Measurements from ENCODE around the gene PIP4K2A.

PIP4K2A gene

GRCh38 chr10:22598478-22598877 is 115.9 kb downstream of the PIP4K2A start:
- H3K9ac ChIP-seq (ENCODE audit: low read depth, low read length, poor library complexity), result no peak overlapping the region
- H4K91ac ChIP-seq (ENCODE audit: low read depth, low read length, poor library complexity), result no peak overlapping the region
- H3K23ac ChIP-seq (ENCODE audit: low read depth, low read length, poor library complexity), result no peak overlapping the region
- H3K4me3 ChIP-seq (ENCODE audit: low read length in 2 of 2), result no peak overlapping the region
- no peak overlapping the region for H4K8ac ChIP-seq (ENCODE audit: low read depth, low read length)
- H3K4ac ChIP-seq (ENCODE audit: low read length), result no peak overlapping the region
- no peak overlapping the region for H3K14ac ChIP-seq (ENCODE audit: low read length)
- no peak overlapping the region for H2BK120ac ChIP-seq (ENCODE audit: low read depth, low read length)
- H3K4me1 ChIP-seq (ENCODE audit: control insufficient read depth in 2 of 2, insufficient read depth in 1 of 2, low read depth in 1 of 2, low read length in 2 of 2), result peaks cover 2 to 5% of the 10 kb centered on the region in 2 donors
- no peaks in the 10 kb centered on the region for H3K27me3 ChIP-seq (ENCODE audit: control insufficient read depth in 3 of 3, insufficient read depth in 3 of 3, low read depth in 1 of 3, low read length in 3 of 3)
- DNase-seq (ENCODE audit: low spot score), result no peak
- no peak overlapping the region for H2AK5ac ChIP-seq (ENCODE audit: low read depth, low read length)
- no peak overlapping the region for H3K27ac ChIP-seq (replicated peaks; ENCODE audit: low read length)
- no peak overlapping the region for H3K18ac ChIP-seq (ENCODE audit: low read length)
- no CpG with 5 or more reads among the region's 3 CpGs for WGBS, 2 donors (ENCODE audit: extremely low coverage in 2 of 2, insufficient read length in 2 of 2, insufficient replicate concordance in 1 of 2)
- no peak overlapping the region for H3K4me2 ChIP-seq (ENCODE audit: insufficient read depth, low read length, poor library complexity, severe bottlenecking)
- H2AFZ ChIP-seq (ENCODE audit: low read length), result no peak overlapping the region
- H3K36me3 ChIP-seq (replicated peaks in 1 of 2; ENCODE audit: control insufficient read depth in 2 of 2, insufficient read depth in 2 of 2, low read length in 2 of 2), result peaks cover 0 to 4% of the 10 kb centered on the region in 2 donors
- no peak overlapping the region for H2BK12ac ChIP-seq (ENCODE audit: low read length)
- H3K9me3 ChIP-seq (replicated peaks in 1 of 2; ENCODE audit: control insufficient read depth in 2 of 2, insufficient read depth in 1 of 2, low read depth in 1 of 2, low read length in 2 of 2), result no peaks in the 10 kb centered on the region
- no peak overlapping the region for H2BK15ac ChIP-seq (ENCODE audit: low read length)
- H2BK5ac ChIP-seq (ENCODE audit: low read length), result no peak overlapping the region
- H3K79me1 ChIP-seq (ENCODE audit: low read depth, low read length), result no peaks in the 10 kb centered on the region

- Histone ChIP-seq H2AFZ (ENCODE audit: low read length) (no peak overlapping the region), H3K4me1 (ENCODE audit: control insufficient read depth in 2 of 2, insufficient read depth in 1 of 2, low read depth in 1 of 2, low read length in 2 of 2) (peaks cover 2 to 5% of the 10 kb centered on the region in 2 donors), H2BK12ac (ENCODE audit: low read length) (no peak overlapping the region), H2BK120ac (ENCODE audit: low read depth, low read length) (no peak overlapping the region), H3K18ac (ENCODE audit: low read length) (no peak overlapping the region), H3K27ac (replicated peaks; ENCODE audit: low read length) (no peak overlapping the region), H3K4me3 (ENCODE audit: low read length in 2 of 2) (no peak overlapping the region), H2BK5ac (ENCODE audit: low read length) (no peak overlapping the region), H3K27me3 (ENCODE audit: control insufficient read depth in 3 of 3, insufficient read depth in 3 of 3, low read depth in 1 of 3, low read length in 3 of 3) (no peaks in the 10 kb centered on the region), H3K23ac (ENCODE audit: low read depth, low read length, poor library complexity) (no peak overlapping the region), H3K9me3 (replicated peaks in 1 of 2; ENCODE audit: control insufficient read depth in 2 of 2, insufficient read depth in 1 of 2, low read depth in 1 of 2, low read length in 2 of 2) (no peaks in the 10 kb centered on the region), H3K36me3 (replicated peaks in 1 of 2; ENCODE audit: control insufficient read depth in 2 of 2, insufficient read depth in 2 of 2, low read length in 2 of 2) (peaks cover 0 to 4% of the 10 kb centered on the region in 2 donors), H3K79me1 (ENCODE audit: low read depth, low read length) (no peaks in the 10 kb centered on the region), H4K8ac (ENCODE audit: low read depth, low read length) (no peak overlapping the region), H3K14ac (ENCODE audit: low read length) (no peak overlapping the region), H4K91ac (ENCODE audit: low read depth, low read length, poor library complexity) (no peak overlapping the region), H2AK5ac (ENCODE audit: low read depth, low read length) (no peak overlapping the region), H2BK15ac (ENCODE audit: low read length) (no peak overlapping the region), H3K4me2 (ENCODE audit: insufficient read depth, low read length, poor library complexity, severe bottlenecking) (no peak overlapping the region), H3K9ac (ENCODE audit: low read depth, low read length, poor library complexity) (no peak overlapping the region), H3K4ac (ENCODE audit: low read length) (no peak overlapping the region)
- DNase-seq (ENCODE audit: low spot score), result no peak
- no CpG with 5 or more reads among the region's 5 CpGs for WGBS, 2 donors (ENCODE audit: extremely low coverage in 2 of 2, insufficient read length in 2 of 2, insufficient replicate concordance in 1 of 2)
Observed at GRCh38 chr10:22597138-22597537, 117.2 kb downstream of the PIP4K2A start.

- Histone ChIP-seq H3K36me3 (replicated peaks in 1 of 2; ENCODE audit: control insufficient read depth in 2 of 2, insufficient read depth in 2 of 2, low read length in 2 of 2) (peaks cover 3 to 15% of the 10 kb centered on the region in 2 donors), H3K14ac (ENCODE audit: low read length) (no peak overlapping the region), H2AK5ac (ENCODE audit: low read depth, low read length) (no peak overlapping the region), H2BK120ac (ENCODE audit: low read depth, low read length) (no peak overlapping the region), H3K4ac (ENCODE audit: low read length) (no peak overlapping the region), H3K27me3 (ENCODE audit: control insufficient read depth in 3 of 3, insufficient read depth in 3 of 3, low read depth in 1 of 3, low read length in 3 of 3) (no peaks in the 10 kb centered on the region), H3K4me2 (ENCODE audit: insufficient read depth, low read length, poor library complexity, severe bottlenecking) (no peak overlapping the region), H2BK12ac (ENCODE audit: low read length) (no peak overlapping the region), H3K79me1 (ENCODE audit: low read depth, low read length) (peaks cover 1% of the 10 kb centered on the region), H4K91ac (ENCODE audit: low read depth, low read length, poor library complexity) (no peak overlapping the region), H3K18ac (ENCODE audit: low read length) (no peak overlapping the region), H3K9ac (ENCODE audit: low read depth, low read length, poor library complexity) (no peak overlapping the region), H3K23ac (ENCODE audit: low read depth, low read length, poor library complexity) (no peak overlapping the region), H2AFZ (ENCODE audit: low read length) (no peak overlapping the region), H3K9me3 (replicated peaks in 1 of 2; ENCODE audit: control insufficient read depth in 2 of 2, insufficient read depth in 1 of 2, low read depth in 1 of 2, low read length in 2 of 2) (no peaks in the 10 kb centered on the region), H4K8ac (ENCODE audit: low read depth, low read length) (no peak overlapping the region), H3K27ac (replicated peaks; ENCODE audit: low read length) (no peak overlapping the region), H3K4me1 (ENCODE audit: control insufficient read depth in 2 of 2, insufficient read depth in 1 of 2, low read depth in 1 of 2, low read length in 2 of 2) (peaks cover 2 to 11% of the 10 kb centered on the region in 2 donors), H2BK15ac (ENCODE audit: low read length) (no peak overlapping the region), H2BK5ac (ENCODE audit: low read length) (no peak overlapping the region), H3K4me3 (ENCODE audit: low read length in 2 of 2) (no peak overlapping the region)
- DNase-seq (ENCODE audit: low spot score), result no peak
- WGBS, 2 donors (ENCODE audit: extremely low coverage in 2 of 2, insufficient read length in 2 of 2, insufficient replicate concordance in 1 of 2), result no CpG with 5 or more reads among the region's 3 CpGs
Observed at GRCh38 chr10:22593636-22594198, 120.7 kb downstream of the PIP4K2A start.

GRCh38 chr10:22593026-22593425 is 121.4 kb downstream of the PIP4K2A start:
- Histone ChIP-seq H2BK120ac (ENCODE audit: low read depth, low read length) (no peak overlapping the region), H2BK12ac (ENCODE audit: low read length) (no peak overlapping the region), H2BK15ac (ENCODE audit: low read length) (no peak overlapping the region), H3K9ac (ENCODE audit: low read depth, low read length, poor library complexity) (no peak overlapping the region), H3K14ac (ENCODE audit: low read length) (no peak overlapping the region), H3K4me1 (ENCODE audit: control insufficient read depth in 2 of 2, insufficient read depth in 1 of 2, low read depth in 1 of 2, low read length in 2 of 2) (peaks cover 2 to 11% of the 10 kb centered on the region in 2 donors), H4K8ac (ENCODE audit: low read depth, low read length) (no peak overlapping the region), H3K4me3 (ENCODE audit: low read length in 2 of 2) (no peak overlapping the region), H3K9me3 (replicated peaks in 1 of 2; ENCODE audit: control insufficient read depth in 2 of 2, insufficient read depth in 1 of 2, low read depth in 1 of 2, low read length in 2 of 2) (no peaks in the 10 kb centered on the region), H3K27me3 (ENCODE audit: control insufficient read depth in 3 of 3, insufficient read depth in 3 of 3, low read depth in 1 of 3, low read length in 3 of 3) (no peaks in the 10 kb centered on the region), H4K91ac (ENCODE audit: low read depth, low read length, poor library complexity) (no peak overlapping the region), H2AK5ac (ENCODE audit: low read depth, low read length) (no peak overlapping the region), H3K23ac (ENCODE audit: low read depth, low read length, poor library complexity) (no peak overlapping the region), H3K36me3 (replicated peaks in 1 of 2; ENCODE audit: control insufficient read depth in 2 of 2, insufficient read depth in 2 of 2, low read length in 2 of 2) (peaks cover 3 to 19% of the 10 kb centered on the region in 2 donors), H2BK5ac (ENCODE audit: low read length) (no peak overlapping the region), H3K4ac (ENCODE audit: low read length) (no peak overlapping the region), H2AFZ (ENCODE audit: low read length) (no peak overlapping the region), H3K79me1 (ENCODE audit: low read depth, low read length) (peaks cover 1% of the 10 kb centered on the region), H3K27ac (replicated peaks; ENCODE audit: low read length) (no peak overlapping the region), H3K18ac (ENCODE audit: low read length) (no peak overlapping the region), H3K4me2 (ENCODE audit: insufficient read depth, low read length, poor library complexity, severe bottlenecking) (no peak overlapping the region)
- WGBS, 2 donors (ENCODE audit: extremely low coverage in 2 of 2, insufficient read length in 2 of 2, insufficient replicate concordance in 1 of 2), result no CpG with 5 or more reads among the region's 3 CpGs
- no peak for DNase-seq (ENCODE audit: low spot score)
